PC-9 (cell line): Measurements from ENCODE around the gene DMBT1.

Experiments used
- CTCF ChIP-seq: fragments of 200-600 bp; sonication (generic); conservative IDR thresholded peaks from 2 replicates; pipeline ENCODE4 v1.6.1; 2017; ENCODE audit warnings: mixed run types, antibody characterized with exemption, mild to moderate bottlenecking, moderate library complexity
- EZH2 ChIP-seq: fragments of 200-600 bp; sonication (generic); IDR thresholded peaks from 2 replicates; pipeline ENCODE4 v1.8.0; 2017; ENCODE audit warnings: antibody characterized with exemption, low read depth

- TF ChIP-seq CTCF (no peak), EZH2 (no peak)
These were observed 15.2 kb downstream of the DMBT1 start for GRCh38 chr10:122575776-122576175.
